GM21515 (cell line): ENCODE results near the gene SLC16A5.
A peak's percentile ranks its signal among the peaks of the same experiment; 100 is the strongest.
"Not testable (repeated sequence)": the region's sequence is repeated elsewhere in the genome, so short reads cannot be mapped to it uniquely, and the experiment has no call there.

ENCODE experiments used
- ATAC-seq: cut with Tn5 transposase; IDR thresholded peaks from one replicate; pipeline ENCODE4 v1.9.1; 2021; ENCODE audit not compliant: unreplicated experiment

SLC16A5 gene

DNA sequence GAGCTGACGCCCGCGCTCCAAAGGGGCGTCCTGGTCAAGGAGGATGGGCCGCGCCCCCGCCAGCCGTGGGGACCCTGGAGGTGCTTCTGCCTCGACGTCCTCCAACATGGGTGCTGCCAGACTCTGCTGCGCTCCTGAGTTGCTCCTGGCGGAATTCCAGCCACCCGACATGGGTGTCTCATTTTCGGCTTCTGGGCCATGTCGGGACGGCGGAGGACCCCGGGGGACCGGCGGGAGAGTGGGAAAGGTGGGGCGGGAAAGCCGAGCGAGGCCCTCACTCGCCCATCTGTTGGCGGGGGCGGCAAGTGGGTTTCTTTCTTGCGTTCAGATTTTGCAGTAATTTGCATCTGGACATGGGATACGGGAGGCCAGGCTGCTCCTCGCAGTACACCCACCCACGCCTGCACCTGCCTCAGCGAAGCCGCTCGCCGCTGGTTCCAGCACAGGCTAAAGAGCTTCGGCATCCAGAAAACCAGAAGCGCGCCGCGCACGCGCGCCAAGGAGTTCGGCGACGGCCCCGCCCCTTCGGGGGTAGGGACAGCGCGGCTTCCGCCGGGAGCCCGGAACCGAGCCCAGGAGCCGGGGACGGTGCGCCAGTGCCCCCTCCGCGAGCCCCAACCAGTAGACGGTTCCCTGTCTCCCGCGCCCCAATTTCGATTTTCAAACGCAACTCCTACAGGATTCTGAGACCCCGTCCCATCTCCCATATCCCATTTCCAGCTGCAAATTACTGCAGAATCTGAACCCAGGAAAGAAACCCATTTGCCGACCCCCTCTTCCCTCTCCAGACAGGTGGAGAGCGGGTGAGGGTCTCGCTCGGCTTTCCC is 21.9 kb downstream of the SLC16A5 start, which contains the start of gene ARMC7:
Gene ARMC7, plus strand, starts transcription at position 563 of the 827 bp plus-strand sequence. CDS start 320 bp downstream, outside the sequence.
- ATAC-seq: peak; percentile 55

DNA sequence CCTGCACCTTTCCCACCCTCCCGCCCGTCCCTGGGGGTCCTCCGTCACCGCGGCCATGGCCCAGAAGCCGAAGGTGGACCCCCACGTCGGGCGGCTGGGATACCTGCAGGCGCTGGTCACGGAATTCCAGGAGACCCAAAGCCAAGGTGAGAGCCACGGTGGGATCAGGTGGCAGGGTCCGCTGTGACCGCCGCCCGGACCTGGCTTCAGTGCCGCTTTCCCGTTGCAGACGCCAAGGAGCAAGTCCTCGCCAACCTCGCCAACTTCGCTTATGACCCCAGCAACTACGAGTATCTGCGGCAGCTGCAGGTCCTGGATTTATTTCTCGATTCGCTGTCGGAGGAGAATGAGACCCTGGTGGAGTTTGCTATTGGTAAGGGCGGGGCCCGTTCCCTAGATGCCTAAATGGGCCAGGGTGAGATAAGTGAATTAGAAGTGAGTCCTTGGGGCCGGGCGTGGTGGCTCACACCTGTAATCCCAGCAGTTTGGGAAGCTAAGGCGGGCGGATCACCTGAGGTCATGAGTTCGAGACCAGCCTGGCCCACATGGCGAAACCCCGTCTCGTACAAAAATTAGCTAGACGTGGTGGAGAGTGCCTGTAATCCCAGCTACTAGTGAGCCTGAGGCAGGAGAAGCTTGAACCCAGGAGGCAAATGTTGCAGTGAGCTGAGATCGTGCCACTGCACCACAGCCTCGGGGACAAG is 22.6 kb downstream of the SLC16A5 start:
- no peak for ATAC-seq

DNA sequence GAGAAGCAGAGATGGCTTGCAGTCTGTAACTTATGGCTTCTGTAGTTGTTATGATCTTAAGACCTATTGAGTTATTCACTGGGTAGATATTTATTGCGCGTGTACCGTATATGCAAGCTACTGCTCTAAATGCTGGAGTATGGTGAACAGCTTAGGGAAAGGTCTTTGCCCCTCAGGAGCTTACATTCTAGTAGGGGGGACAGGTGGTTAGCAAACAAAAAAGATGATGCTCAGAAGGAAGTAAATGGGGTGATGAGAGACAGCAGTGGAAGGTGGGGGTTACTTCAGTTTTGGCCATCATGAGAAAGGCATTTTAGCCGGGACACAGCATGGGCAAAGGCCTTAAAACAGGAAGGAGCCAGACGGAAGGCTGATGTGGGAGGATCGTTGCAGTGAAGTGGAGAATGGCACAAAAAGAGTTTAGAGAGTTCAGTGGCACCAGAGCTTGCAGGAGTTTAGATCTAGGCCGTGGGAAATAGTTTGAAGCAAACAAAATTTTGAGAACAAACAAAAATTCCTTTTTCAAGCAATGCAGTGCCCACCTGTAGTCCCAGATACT is 24.1 kb downstream of the SLC16A5 start:
- no peak for ATAC-seq

DNA sequence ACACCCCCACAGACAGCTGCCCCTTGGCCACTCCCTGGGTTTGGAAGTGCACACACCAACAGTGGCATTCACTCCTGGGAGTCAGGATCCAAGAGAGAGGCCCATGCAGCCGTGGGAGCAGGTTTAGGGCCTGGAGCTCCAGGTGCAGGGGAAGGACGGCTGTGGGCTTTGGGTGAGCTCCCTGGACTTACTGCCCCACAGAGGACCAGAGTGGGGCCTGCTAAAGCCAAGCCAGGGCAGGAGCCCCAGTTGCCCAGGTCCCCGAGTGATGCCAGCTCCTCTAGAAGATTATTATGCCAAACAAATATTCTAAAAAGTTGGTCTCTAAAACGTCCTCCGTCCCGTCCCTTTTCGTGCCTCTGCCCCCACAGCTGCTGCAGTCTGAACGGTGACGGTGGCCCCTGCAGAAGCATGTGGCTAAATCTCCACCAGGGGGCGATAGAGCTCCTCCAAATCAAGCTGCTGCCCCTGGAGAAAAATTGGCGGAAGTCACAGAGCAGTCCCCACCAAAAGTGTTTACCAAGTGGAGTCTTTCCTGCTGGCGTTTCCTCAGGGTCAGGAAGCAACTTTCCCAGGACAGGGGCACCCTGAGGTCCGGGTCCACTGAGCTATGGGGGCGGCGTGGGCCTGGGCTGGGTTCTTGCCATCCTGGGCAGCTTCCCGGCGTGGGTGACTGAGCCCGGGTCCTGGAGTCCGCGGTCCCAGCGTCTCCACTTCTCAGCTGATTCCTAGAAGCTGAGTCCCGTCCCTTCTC is 26.2 kb downstream of the SLC16A5 start:
- peak; percentile 45 for ATAC-seq

DNA sequence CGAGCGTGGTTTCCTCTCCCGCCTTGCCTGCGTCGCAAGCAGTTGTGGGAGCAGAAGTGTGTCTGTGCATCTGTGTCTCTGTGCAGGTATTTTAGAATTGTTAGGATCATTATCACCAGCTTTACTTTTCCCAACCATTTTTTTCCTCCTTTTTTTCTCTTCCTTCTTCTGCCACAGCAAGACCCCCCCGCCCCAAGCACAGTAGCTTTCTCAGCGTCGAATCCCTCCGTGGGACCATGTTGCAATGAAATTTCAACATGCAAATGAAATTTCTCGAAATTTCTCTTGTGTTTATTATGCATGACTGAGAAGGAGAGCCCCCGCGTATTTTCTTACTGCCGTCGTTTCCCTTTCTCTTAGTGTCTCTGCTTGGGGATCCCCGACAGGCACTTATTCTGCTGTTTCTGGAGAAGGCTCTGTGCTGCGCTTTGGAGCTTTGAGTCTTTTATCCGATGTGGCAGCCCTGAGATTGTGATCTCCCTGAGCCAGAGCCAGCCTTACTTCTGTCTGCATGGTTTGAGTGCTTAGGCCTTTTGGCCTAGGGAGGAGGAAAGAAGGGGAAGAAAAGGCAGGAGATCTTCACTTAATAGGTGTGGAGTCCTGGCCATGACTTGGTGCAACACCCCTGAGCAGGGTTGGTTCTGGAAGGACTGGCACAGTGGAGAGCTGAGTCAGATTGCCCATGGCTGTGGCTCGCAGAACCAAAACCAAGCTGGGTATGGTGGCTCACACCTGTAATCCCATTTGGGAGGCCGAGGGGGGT is 27.0 kb downstream of the SLC16A5 start:
- ATAC-seq: no peak

DNA sequence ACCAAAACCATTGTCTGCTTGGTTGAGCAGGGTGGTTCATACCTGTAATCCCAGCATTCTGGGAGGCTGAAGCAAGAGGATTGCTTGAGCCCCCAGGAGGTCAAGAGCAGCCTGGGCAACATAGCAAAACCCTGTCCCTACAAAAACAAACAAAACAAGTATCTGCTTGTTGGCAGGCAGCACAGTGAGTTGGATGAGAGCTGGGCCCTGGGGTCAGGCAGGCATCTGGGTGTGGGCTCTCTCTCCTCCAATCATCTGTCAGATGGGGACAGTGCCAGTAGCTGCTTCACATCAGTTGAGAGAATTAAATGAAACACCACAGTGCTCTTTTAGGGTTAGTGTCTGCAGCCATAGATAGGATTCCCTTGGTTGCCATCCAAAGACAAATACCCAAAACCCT is 27.8 kb downstream of the SLC16A5 start:
- no peak for ATAC-seq

DNA sequence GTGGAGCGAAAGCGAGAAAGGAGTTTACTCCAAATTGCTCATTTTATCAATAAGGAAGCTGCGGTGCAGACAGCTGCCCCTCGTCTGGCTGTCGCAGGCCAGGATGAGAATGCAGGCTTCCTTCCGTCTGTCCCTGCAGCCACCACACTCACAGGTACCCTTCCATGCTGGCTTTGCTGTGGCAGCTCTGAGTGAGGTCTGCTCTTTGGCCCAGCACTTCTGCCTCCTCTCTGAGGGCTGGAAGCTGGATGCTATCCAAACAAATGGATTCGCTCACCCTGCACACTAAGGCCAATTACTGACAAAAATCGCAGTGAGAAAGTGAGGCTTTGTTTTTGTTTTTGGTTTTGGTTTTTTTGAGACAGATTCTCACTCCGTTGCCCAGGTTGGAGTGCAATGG is 29.0 kb downstream of the SLC16A5 start:
- no peak for ATAC-seq

DNA sequence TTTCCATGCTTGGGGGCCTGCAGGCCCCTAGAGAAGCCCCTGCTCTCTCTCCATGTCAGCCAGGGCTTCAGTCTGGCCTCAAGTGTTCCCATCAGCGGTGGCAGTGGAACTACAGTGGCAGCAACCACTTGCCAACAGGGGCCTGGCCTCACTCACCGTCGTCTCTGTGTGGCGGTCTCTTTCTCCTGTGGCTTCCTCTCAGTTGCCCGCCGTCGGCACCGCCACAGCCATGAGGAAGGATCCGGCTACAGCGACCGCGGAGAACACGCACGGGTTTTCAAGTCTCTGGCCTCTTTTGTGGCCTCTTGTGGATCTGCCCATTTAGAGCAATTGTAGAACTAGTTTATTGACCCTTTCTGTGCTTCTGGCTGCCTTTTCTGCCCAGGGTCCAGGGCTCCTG is 30.6 kb downstream of the SLC16A5 start:
- no peak for ATAC-seq

DNA sequence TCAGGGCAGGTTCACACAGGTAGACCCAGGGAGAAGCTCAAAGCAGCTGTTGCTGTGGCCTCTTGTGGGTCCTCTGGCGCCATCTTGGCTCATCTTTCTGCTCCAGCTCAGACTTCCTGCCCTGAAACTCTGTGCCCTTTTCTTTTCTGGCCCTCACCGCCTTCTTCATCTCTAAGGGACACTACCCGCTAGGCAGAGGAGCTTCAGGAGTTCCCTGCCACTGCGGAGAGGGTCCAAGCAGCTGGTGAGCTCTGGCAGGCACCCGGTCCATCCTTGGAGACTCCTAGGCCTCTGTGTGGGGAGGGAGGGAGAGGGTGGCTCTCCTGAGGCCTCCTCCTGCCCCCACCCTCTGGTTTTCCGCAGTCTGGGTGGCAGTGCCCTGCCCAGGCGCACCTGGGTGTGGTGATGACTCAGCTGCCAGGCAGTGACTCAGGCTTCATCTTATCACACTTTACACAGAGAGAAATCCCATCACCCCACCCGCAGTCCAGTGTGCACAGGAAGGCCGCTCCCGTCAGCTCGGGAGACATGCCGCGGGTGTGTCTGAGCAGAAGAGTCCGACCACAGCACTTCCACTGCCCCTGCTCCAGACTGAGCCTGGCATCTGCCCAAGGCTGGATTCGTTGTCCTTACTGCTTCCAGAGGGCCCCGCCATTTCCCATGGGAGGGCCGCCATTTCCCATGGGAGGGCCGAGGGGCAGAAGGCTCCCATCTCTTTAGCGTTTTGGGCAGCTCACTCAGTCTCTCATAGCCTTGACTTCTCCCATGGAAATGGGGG is 36.5 kb downstream of the SLC16A5 start:
- no peak for ATAC-seq

DNA sequence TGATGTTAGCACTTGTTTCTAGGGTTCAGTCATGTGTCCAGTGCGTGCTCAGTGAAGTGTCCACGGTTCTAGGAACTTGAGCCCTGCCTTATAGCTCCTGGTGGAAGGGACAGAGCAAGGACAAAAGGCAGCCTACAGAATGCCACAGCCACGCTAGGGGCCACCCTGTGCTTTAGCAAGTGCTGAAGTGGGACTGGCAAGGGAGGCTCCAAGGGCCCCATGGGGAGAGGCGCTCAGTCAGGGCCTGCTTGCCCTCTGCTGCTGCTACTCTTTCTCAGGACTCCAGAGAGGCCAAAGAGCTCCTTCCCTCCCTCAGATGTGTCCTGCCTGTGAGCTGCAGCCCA is 37.0 kb downstream of the SLC16A5 start:
- ATAC-seq: no peak

DNA sequence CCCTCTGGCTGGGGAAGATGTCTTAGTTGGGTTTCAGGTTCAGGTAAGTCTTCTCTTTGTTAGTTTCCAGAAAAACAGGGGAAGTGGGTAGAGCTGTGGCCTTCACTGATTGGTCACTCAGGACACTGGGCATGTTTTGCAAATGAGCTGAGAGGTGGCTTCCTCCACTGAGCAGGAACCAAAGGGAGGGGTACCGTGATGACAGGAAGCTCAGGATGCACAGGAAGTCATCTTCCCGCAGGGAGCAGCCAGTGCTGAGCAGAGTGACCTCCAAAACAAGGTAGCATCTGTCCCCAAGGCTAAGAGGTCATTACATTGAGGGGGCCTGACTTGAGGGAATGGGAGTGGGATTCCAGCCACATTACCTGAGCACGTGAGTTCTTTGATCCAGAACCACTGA is 38.2 kb downstream of the SLC16A5 start:
- ATAC-seq: no peak

DNA sequence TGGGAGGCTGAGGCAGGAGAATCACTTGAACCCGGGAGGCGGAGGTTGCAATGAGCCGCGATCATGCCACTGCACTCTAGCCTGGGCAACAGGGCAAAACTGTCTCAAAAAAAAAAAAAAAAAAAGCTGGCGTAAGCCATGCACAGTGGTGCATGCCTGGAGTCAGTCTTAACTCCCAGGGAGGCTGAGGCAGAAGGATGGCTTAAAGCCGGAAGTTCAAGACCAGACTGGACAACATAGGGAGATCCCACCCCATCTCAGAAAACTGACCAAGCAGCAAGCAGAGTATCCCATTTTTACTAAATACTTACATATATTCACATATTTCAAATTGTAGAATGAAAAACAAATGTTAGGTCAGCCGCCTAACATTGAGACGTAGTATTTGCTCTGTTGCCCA is 39.2 kb downstream of the SLC16A5 start:
- no peak for ATAC-seq

DNA sequence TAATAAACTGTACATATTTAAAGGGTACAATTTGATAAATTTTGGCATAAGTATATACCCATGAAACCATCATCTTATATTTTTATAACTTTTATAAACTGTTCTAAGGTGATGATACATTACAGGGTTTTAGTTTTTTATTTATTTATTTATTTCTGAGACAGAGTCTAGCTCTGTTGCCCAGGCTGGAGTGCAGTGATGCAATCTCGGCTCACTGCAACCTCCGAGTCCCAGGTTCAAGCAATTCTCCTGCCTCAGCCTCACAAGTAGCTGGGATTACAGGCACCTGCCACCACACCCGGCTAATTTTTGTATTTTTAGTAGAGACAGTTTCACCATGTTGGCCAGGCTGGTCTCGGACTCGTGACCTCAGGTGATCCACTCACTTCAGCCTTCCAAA is 40.2 kb downstream of the SLC16A5 start:
- ATAC-seq: not testable (repeated sequence)

DNA sequence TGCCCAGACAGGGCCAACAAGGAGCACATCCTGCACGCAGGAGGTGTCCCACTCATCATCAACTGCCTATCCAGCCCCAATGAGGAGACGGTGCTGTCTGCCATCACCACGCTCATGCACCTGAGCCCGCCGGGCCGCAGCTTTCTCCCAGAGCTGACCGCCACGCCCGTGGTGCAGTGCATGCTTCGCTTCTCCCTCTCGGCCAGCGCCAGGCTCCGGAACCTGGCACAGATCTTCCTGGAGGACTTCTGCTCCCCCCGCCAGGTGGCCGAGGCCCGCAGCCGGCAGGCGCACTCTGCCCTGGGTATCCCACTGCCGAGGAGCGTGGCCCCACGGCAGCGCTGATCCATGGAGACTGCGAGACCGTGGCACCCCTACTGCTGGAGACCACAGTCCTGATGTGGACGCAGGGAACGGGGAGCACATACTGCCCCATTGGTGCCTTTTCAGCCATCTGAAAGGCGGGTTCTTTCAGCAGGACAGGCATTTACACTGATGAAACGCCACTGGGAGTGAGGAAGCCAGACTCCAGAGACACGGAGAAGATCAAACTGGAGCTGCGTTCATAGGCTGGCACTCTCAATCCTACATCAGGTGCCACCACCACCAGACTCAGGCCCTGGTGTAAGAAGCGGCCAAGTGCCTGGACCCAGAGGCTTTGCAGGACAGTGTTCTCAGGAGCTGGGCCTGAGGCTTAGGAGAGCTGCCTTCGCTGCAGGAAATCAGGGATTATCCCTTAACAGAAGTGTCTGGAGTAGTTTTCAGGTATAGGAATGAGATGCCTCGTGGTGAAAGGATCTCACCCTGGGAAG is 41.1 kb downstream of the SLC16A5 start:
- ATAC-seq: no peak

DNA sequence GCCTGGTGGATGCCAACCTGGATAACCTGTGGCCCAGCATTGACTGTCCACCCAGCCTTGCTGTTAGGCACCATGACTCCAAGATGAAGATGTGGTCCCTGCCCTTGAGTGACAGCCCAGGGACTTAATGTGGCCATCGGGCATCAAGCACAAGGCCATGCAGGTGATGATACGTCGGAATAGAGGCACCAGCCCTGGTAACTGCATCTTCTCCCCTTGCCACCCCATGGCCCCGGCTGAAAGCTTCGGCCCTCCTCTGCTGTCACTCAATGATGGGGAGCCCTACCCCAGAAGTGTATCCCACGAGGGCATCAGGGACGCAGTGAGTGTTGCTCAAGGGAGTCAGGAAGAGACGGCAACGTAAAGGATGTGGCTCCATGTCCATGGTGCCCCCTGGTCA is 41.8 kb downstream of the SLC16A5 start:
- no peak for ATAC-seq

DNA sequence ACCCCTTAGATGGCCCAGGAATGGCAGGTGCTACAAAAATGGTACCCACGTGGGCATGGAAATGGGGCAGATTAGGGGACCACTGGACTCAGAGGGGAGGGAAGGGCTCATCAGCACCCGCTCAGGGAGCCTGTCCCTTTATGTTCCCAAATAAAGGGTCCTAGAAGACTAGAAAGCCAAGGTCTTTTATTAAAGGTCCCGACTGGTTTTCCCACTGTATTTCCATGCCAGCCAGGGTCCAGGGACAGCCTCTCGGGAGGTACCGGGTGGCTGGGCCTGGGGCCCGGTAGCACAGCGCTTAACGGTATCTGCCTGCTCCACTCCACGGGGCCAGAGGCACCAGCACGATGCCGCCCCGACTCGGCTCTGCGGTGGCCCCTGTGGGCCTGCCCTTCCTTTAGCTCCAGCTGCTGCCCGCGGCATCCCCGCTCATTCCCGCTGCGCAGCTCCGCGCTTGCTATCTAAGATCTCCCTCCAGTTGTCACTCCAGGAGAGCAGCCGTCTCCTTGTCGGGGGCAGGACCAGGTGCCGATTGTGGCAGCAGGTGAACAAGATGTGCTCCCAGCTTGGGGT is 42.4 kb downstream of the SLC16A5 start:
- ATAC-seq: no peak

DNA sequence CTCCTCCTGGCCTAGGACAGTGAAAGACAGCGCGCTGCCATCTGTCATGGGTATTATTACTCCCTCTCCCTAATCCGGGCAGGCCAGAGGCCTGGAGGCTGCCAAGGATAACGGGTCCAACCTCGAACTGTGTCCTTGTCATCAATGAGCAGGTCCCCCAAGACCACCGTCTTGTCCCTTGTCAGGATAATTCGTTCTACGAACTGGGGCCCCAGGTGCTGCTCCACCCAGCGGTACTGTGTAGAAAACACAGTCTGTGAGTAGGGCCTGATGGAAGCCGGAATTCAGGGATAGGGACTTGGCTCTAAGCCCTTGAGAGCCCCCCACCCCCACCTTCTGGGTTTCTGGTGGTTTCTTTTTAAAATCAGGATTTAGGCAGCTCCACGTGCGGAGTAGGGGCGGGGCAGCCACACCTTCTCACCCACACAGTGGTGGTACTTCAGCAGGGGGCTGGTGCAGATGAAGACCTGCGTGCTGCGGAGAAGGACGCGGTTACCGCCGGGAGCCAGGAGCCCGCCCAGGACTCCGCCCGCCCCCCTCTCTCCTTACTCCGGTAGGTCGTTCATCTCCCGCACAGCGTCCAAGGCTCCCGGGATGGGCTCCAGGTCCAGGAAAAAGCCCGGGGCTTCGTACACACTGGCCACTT is 43.0 kb downstream of the SLC16A5 start:
- ATAC-seq: no peak

DNA sequence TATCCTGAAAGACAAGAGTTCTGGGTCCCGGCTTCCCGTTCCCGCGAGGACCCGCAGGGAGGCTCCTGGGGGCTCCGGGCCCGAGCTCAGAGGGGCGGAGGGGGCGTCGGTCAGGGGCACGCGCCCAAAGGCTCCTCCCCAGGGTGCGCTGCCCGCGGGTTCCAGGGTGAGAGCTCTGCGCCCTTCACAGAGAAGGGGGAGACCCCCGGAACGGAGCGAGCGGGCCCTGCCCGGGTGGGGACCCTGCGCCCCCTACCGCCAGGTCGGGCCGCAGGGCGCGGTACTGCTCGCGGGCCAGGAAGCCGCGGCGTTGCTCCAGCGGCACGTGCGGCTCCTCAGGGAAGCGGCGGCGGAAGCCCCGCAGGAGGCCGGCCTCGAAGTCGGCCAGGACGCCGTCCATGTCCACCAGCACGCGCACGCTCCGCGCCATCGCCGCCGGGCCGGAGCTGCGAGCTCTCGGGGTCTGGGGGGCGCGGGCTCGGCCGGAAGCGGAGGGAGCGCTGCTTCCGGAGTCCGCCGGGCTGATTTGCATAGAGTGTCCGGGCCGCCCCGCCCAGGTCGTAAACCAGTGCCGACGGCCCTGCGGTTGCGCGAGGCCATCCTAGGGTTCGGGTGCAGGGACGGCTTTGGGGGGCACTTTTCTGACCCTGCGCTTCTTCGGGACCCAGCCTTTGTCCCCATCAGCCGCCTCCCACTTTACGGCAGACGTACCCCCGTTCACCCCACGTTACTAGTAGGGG is 43.7 kb downstream of the SLC16A5 start, which contains the start of gene NT5C:
Gene NT5C, minus strand, starts transcription at position 465 of the 740 bp plus-strand sequence. Its CDS starts 35 bp downstream, at position 430.
- ATAC-seq: peak; percentile 68
